ENCODE data around the gene GPR148.
"Not testable (repeated sequence)": the region's sequence is repeated elsewhere in the genome, so short reads cannot be mapped to it uniquely, and the experiment has no call there.

The GPR148 gene

GRCh38 chr2:130728549-130729316, at the start of gene GPR148:
Gene GPR148, plus strand, starts transcription at chr2:130729070. Its CDS starts 82 bp downstream, at chr2:130729152.
- DNase-seq (ENCODE audit: low read depth in 2 of 2) = no peak

GRCh38 chr2:130692041-130692770, 36.7 kb upstream of the GPR148 start:
- DNase-seq (ENCODE audit: low read depth in 2 of 2) = not testable (repeated sequence)

- peak in 1 of 2 experiments; percentile 11 for DNase-seq (ENCODE audit: low read depth in 2 of 2)
Observed at GRCh38 chr2:130693474-130693873, 35.4 kb upstream of the GPR148 start.

- not testable (repeated sequence) for DNase-seq (ENCODE audit: low read depth in 2 of 2)
Observed at GRCh38 chr2:130703250-130703649, 25.6 kb upstream of the GPR148 start.

GRCh38 chr2:130714795-130715194, 14.1 kb upstream of the GPR148 start:
- not testable (repeated sequence) for DNase-seq (ENCODE audit: low read depth in 2 of 2)

- no peak for DNase-seq (ENCODE audit: low read depth in 2 of 2)
Observed at GRCh38 chr2:130720036-130720435, 8.8 kb upstream of the GPR148 start.

GRCh38 chr2:130720528-130720927, 8.3 kb upstream of the GPR148 start:
- no peak for DNase-seq (ENCODE audit: low read depth in 2 of 2)

- DNase-seq (ENCODE audit: low read depth in 2 of 2) = no peak
Observed at GRCh38 chr2:130724455-130724854, 4.4 kb upstream of the GPR148 start.

GRCh38 chr2:130726614-130727180, 2.2 kb upstream of the GPR148 start:
- DNase-seq (ENCODE audit: low read depth in 2 of 2) = no peak

- peak; percentile 81 to 82 for DNase-seq (ENCODE audit: low read depth in 2 of 2)
Observed at GRCh38 chr2:130727286-130727924, 1.5 kb upstream of the GPR148 start.

- no peak for DNase-seq (ENCODE audit: low read depth in 2 of 2)
Observed at GRCh38 chr2:130728007-130728454, 839 bp upstream of the GPR148 start.

GRCh38 chr2:130729322-130730299, 741 bp downstream of the GPR148 start:
- no peak for DNase-seq (ENCODE audit: low read depth in 2 of 2)

- DNase-seq (ENCODE audit: low read depth in 2 of 2) = not testable (repeated sequence)
Observed at GRCh38 chr2:130732257-130732656, 3.4 kb downstream of the GPR148 start.

GRCh38 chr2:130735200-130735599, 6.3 kb downstream of the GPR148 start:
- DNase-seq (ENCODE audit: low read depth in 2 of 2) = no peak

GRCh38 chr2:130736487-130736886, 7.6 kb downstream of the GPR148 start:
- no peak for DNase-seq (ENCODE audit: low read depth in 2 of 2)

GRCh38 chr2:130737592-130737991, 8.7 kb downstream of the GPR148 start:
- DNase-seq (ENCODE audit: low read depth in 2 of 2) = no peak

GRCh38 chr2:130740671-130741070, 11.8 kb downstream of the GPR148 start:
- no peak for DNase-seq (ENCODE audit: low read depth in 2 of 2)

- no peak for DNase-seq (ENCODE audit: low read depth in 2 of 2)
Observed at GRCh38 chr2:130743278-130743677, 14.4 kb downstream of the GPR148 start.

- DNase-seq (ENCODE audit: low read depth in 2 of 2) = no peak
Observed at GRCh38 chr2:130744287-130745117, 15.6 kb downstream of the GPR148 start.

- no peak for DNase-seq (ENCODE audit: low read depth in 2 of 2)
Observed at GRCh38 chr2:130749078-130749477, 20.2 kb downstream of the GPR148 start.

Data from stimulated activated CD4-positive, alpha-beta T cell treated with anti-CD3 and anti-CD28 coated beads, Interleukin-12 subunit alpha, Interleukin-12 subunit beta, amount 100 ng/mL, for 24 hours (primary cell).